Muscle of leg (tissue), 11 donors: Measurements from ENCODE around the gene TOM1L1. TPM values are rescaled to one million over a fixed set of nuclear protein-coding genes. Genes with fewer than 3 reads are reported as not detected.

Experiments
- DNase-seq: peaks from one replicate; pipeline ENCODE4 v3.0.0; 2013
- H3K27ac ChIP-seq: one replicate; pipeline ENCODE4 v1.5.1; 2013; ENCODE audit warnings: mild to moderate bottlenecking, low read length, control low read depth
- H3K27me3 ChIP-seq: one replicate; pipeline ENCODE4 v1.6.1; 2013; ENCODE audit warnings: low read length; ENCODE audit not compliant: control insufficient read depth, insufficient read depth
- H3K36me3 ChIP-seq: one replicate; pipeline ENCODE4 v1.6.1; 2013; ENCODE audit warnings: low read length; ENCODE audit not compliant: control insufficient read depth, insufficient read depth
- H3K4me1 ChIP-seq: one replicate; pipeline ENCODE4 v1.6.1; 2013; ENCODE audit warnings: low read length; ENCODE audit not compliant: control insufficient read depth, insufficient read depth
- H3K4me3 ChIP-seq: one replicate; pipeline ENCODE4 v1.5.1; 2013; ENCODE audit warnings: low read length, control low read depth
- H3K9me3 ChIP-seq: replicated peaks from 2 replicates; pipeline ENCODE4 v1.6.1; 2013; ENCODE audit warnings: low read depth, low read length; ENCODE audit not compliant: control insufficient read depth
- WGBS: methylation state at CpG from one replicate; pipeline ENCODE4 v1.1.5; 2013; ENCODE audit warnings: missing lambda C conversion rate; ENCODE audit not compliant: insufficient coverage; 5-methylcytosine and 5-hydroxymethylcytosine counted together
- polyA plus RNA-seq, 8 donors: library from polyadenylated mRNA; unstranded; fragments of 120-200 nt; gene quantifications; one replicate each; pipeline versions ENCODE4 v1.2.1 to v1.2.3, GENCODE V29; 2013; ENCODE audit warnings: inconsistent platforms in 1 of 8, low replicate concordance in 1 of 8; ENCODE audit not compliant: insufficient read length in 8 of 8, insufficient read depth in 1 of 8
- total RNA-seq: library from RNA; stranded (reverse); fragments of 120-200 nt; gene quantifications from one replicate; pipeline ENCODE4 v1.2.4, GENCODE V29; 2013

Gene TOM1L1
- total and polyA plus RNA-seq, 9 donors: 3.6 to 11.3 (median 5.6) TPM

- Histone ChIP-seq H3K27ac (no peak overlapping the region), H3K9me3 (peaks cover 4% of the 10 kb centered on the region), H3K4me3 (no peak overlapping the region), H3K36me3 (no peaks in the 10 kb centered on the region), H3K27me3 (no peaks in the 10 kb centered on the region), H3K4me1 (no peaks in the 10 kb centered on the region)
- WGBS: 86% methylated on average over 1 of the region's 3 CpGs
- no peak for DNase-seq
Measured at GRCh38 chr17:54980375-54980774, 79.7 kb downstream of the TOM1L1 start.

GRCh38 chr17:54982399-54982798, 81.7 kb downstream of the TOM1L1 start:
- Histone ChIP-seq H3K36me3 (peaks cover 2% of the 10 kb centered on the region), H3K27ac (no peak overlapping the region), H3K4me3 (no peak overlapping the region), H3K9me3 (peaks cover 4% of the 10 kb centered on the region), H3K4me1 (no peaks in the 10 kb centered on the region), H3K27me3 (no peaks in the 10 kb centered on the region)
- no peak for DNase-seq

- Histone ChIP-seq H3K27ac (no peak overlapping the region), H3K4me1 (no peaks in the 10 kb centered on the region), H3K9me3 (peaks cover 4% of the 10 kb centered on the region), H3K36me3 (peaks cover 2% of the 10 kb centered on the region), H3K4me3 (no peak overlapping the region), H3K27me3 (no peaks in the 10 kb centered on the region)
- DNase-seq: no peak
Measured at GRCh38 chr17:54983260-54983659, 82.6 kb downstream of the TOM1L1 start.

- no peaks in the 10 kb centered on the region for H3K4me1 ChIP-seq
- no peak for DNase-seq
- WGBS: no CpG with 5 or more reads among the region's 1 CpG
Measured at GRCh38 chr17:54985476-54985875, 84.8 kb downstream of the TOM1L1 start.

GRCh38 chr17:54990118-54990517, 89.5 kb downstream of the TOM1L1 start:
- no peak overlapping the region for H3K4me3 ChIP-seq
- H3K36me3 ChIP-seq: peaks cover 2% of the 10 kb centered on the region
- no peak overlapping the region for H3K27ac ChIP-seq
- no peaks in the 10 kb centered on the region for H3K27me3 ChIP-seq
- DNase-seq: no peak
- WGBS: 81% methylated on average over 2 of the region's 4 CpGs
- H3K9me3 ChIP-seq: no peaks in the 10 kb centered on the region
- H3K4me1 ChIP-seq: no peaks in the 10 kb centered on the region

More at GRCh38 chr17:54985476-54985875, 84.8 kb downstream of the TOM1L1 start:
- Histone ChIP-seq H3K4me3 (no peak overlapping the region), H3K36me3 (peaks cover 2% of the 10 kb centered on the region), H3K27ac (no peak overlapping the region), H3K9me3 (peaks cover 3% of the 10 kb centered on the region), H3K27me3 (no peaks in the 10 kb centered on the region)

- no peaks in the 10 kb centered on the region for H3K4me1 ChIP-seq
- no peak overlapping the region for H3K4me3 ChIP-seq
- no CpG with 5 or more reads among the region's 1 CpG for WGBS
- no peaks in the 10 kb centered on the region for H3K9me3 ChIP-seq
- peaks cover 2% of the 10 kb centered on the region for H3K36me3 ChIP-seq
- no peak for DNase-seq
- no peak overlapping the region for H3K27ac ChIP-seq
- H3K27me3 ChIP-seq: no peaks in the 10 kb centered on the region
Measured at GRCh38 chr17:54991567-54991966, 90.9 kb downstream of the TOM1L1 start.

- peak; percentile 60 for DNase-seq
- no peak overlapping the region for H3K4me3 ChIP-seq
- H3K27me3 ChIP-seq: no peaks in the 10 kb centered on the region
- H3K36me3 ChIP-seq: no peaks in the 10 kb centered on the region
- H3K9me3 ChIP-seq: no peaks in the 10 kb centered on the region
- 80% methylated on average over 3 of the region's 8 CpGs for WGBS
- no peaks in the 10 kb centered on the region for H3K4me1 ChIP-seq
- H3K27ac ChIP-seq: no peak overlapping the region
Measured at GRCh38 chr17:54992797-54993639, 92.4 kb downstream of the TOM1L1 start.

GRCh38 chr17:54996441-54996840, 95.8 kb downstream of the TOM1L1 start:
- Histone ChIP-seq H3K9me3 (no peaks in the 10 kb centered on the region), H3K4me3 (no peak overlapping the region), H3K4me1 (no peaks in the 10 kb centered on the region), H3K27ac (no peak overlapping the region), H3K36me3 (peaks cover 2% of the 10 kb centered on the region), H3K27me3 (no peaks in the 10 kb centered on the region)
- WGBS: no CpG with 5 or more reads among the region's 1 CpG
- no peak for DNase-seq

GRCh38 chr17:55002458-55002857, 101.8 kb downstream of the TOM1L1 start:
- Histone ChIP-seq H3K27ac (no peak overlapping the region), H3K9me3 (no peaks in the 10 kb centered on the region), H3K27me3 (no peaks in the 10 kb centered on the region), H3K4me1 (no peaks in the 10 kb centered on the region), H3K4me3 (no peak overlapping the region), H3K36me3 (peaks cover 2% of the 10 kb centered on the region)
- DNase-seq: no peak

- no peak for DNase-seq
- WGBS: 69% methylated on average over 3 of the region's 5 CpGs
- no peak overlapping the region for H3K27ac ChIP-seq
- H3K4me3 ChIP-seq: no peak overlapping the region
- no peaks in the 10 kb centered on the region for H3K9me3 ChIP-seq
- no peaks in the 10 kb centered on the region for H3K4me1 ChIP-seq
- H3K27me3 ChIP-seq: no peaks in the 10 kb centered on the region
- peaks cover 2% of the 10 kb centered on the region for H3K36me3 ChIP-seq
Measured at GRCh38 chr17:55004484-55004883, 103.8 kb downstream of the TOM1L1 start.

GRCh38 chr17:55005520-55005919, 104.9 kb downstream of the TOM1L1 start:
- H3K36me3 ChIP-seq: no peaks in the 10 kb centered on the region
- DNase-seq: no peak
- H3K27me3 ChIP-seq: no peaks in the 10 kb centered on the region
- H3K4me1 ChIP-seq: no peaks in the 10 kb centered on the region
- no peak overlapping the region for H3K27ac ChIP-seq
- H3K9me3 ChIP-seq: no peaks in the 10 kb centered on the region
- WGBS: no CpG with 5 or more reads among the region's 1 CpG
- no peak overlapping the region for H3K4me3 ChIP-seq
